ENCODE results near the gene SH3BGRL.
A peak's percentile ranks its signal among the peaks of the same experiment; 100 is the strongest.

The SH3BGRL gene

GRCh38 chrX:81278616-81279015, 76.7 kb downstream of the SH3BGRL start:
- H3K4me3 ChIP-seq (ENCODE audit: control insufficient read depth, low read depth, low read length) = no peak overlapping the region
- no peak for TF ChIP-seq CTCF (conservative IDR thresholded peaks at IDR 0.05; ENCODE audit: control insufficient read depth, insufficient read depth, low read depth, low read length)
- peak; percentile 2 for DNase-seq (ENCODE audit: low read depth)

- TF ChIP-seq CTCF (conservative IDR thresholded peaks at IDR 0.05; ENCODE audit: control insufficient read depth, insufficient read depth, low read depth, low read length) = peak; percentile 10
- DNase-seq (ENCODE audit: low read depth) = peak; percentile 5
- H3K4me3 ChIP-seq (ENCODE audit: control insufficient read depth, low read depth, low read length) = no peak overlapping the region
Measured at GRCh38 chrX:81280148-81280547, 78.2 kb downstream of the SH3BGRL start.

GRCh38 chrX:81286075-81286474, 84.2 kb downstream of the SH3BGRL start:
- no peak overlapping the region for H3K4me3 ChIP-seq (ENCODE audit: control insufficient read depth, low read depth, low read length)
- no peak for DNase-seq (ENCODE audit: low read depth)
- TF ChIP-seq CTCF (conservative IDR thresholded peaks at IDR 0.05; ENCODE audit: control insufficient read depth, insufficient read depth, low read depth, low read length) = no peak

GRCh38 chrX:81286608-81287007, 84.7 kb downstream of the SH3BGRL start:
- TF ChIP-seq CTCF (conservative IDR thresholded peaks at IDR 0.05; ENCODE audit: control insufficient read depth, insufficient read depth, low read depth, low read length) = no peak
- no peak overlapping the region for H3K4me3 ChIP-seq (ENCODE audit: control insufficient read depth, low read depth, low read length)
- DNase-seq (ENCODE audit: low read depth) = no peak

GRCh38 chrX:81291996-81292395, 90.1 kb downstream of the SH3BGRL start:
- TF ChIP-seq CTCF (conservative IDR thresholded peaks at IDR 0.05; ENCODE audit: control insufficient read depth, insufficient read depth, low read depth, low read length) = no peak
- no peak overlapping the region for H3K4me3 ChIP-seq (ENCODE audit: control insufficient read depth, low read depth, low read length)
- DNase-seq (ENCODE audit: low read depth) = no peak

- DNase-seq (ENCODE audit: low read depth) = no peak
- no peak overlapping the region for H3K4me3 ChIP-seq (ENCODE audit: control insufficient read depth, low read depth, low read length)
- no peak for TF ChIP-seq CTCF (conservative IDR thresholded peaks at IDR 0.05; ENCODE audit: control insufficient read depth, insufficient read depth, low read depth, low read length)
Measured at GRCh38 chrX:81294101-81294500, 92.2 kb downstream of the SH3BGRL start.

- TF ChIP-seq CTCF (conservative IDR thresholded peaks at IDR 0.05; ENCODE audit: control insufficient read depth, insufficient read depth, low read depth, low read length) = no peak
- DNase-seq (ENCODE audit: low read depth) = no peak
Measured at GRCh38 chrX:81301877-81302276, 100.0 kb downstream of the SH3BGRL start.

More at GRCh38 chrX:81301877-81302276, 100.0 kb downstream of the SH3BGRL start:
- no peak overlapping the region for H3K4me3 ChIP-seq (ENCODE audit: control insufficient read depth, low read depth, low read length)
